HUES48 (cell line): Measurements from ENCODE around the gene ULBP2.

Experiments used
- H3K27ac ChIP-seq: one replicate; pipeline ENCODE4 v1.7.0; 2013; ENCODE audit warnings: low read depth, low read length, inconsistent platforms
- H3K27me3 ChIP-seq: 2 replicates; pipeline ENCODE4 v1.6.1; 2013; ENCODE audit warnings: mild to moderate bottlenecking, low read length; ENCODE audit not compliant: control insufficient read depth, insufficient read depth
- H3K36me3 ChIP-seq: 2 replicates; pipeline ENCODE4 v1.6.1; 2013; ENCODE audit warnings: low read length; ENCODE audit not compliant: control insufficient read depth, insufficient read depth
- H3K4me1 ChIP-seq: 2 replicates; pipeline ENCODE4 v1.6.1; 2013; ENCODE audit warnings: mild to moderate bottlenecking, low read length; ENCODE audit not compliant: control insufficient read depth, insufficient read depth
- H3K4me3 ChIP-seq: 2 replicates; pipeline ENCODE4 v1.5.1; 2013; ENCODE audit warnings: mild to moderate bottlenecking, low read depth, low read length
- H3K9ac ChIP-seq: 2 replicates; pipeline ENCODE4 v1.6.1; 2013; ENCODE audit warnings: mild to moderate bottlenecking, low read depth, low read length, moderate library complexity
- H3K9me3 ChIP-seq: 2 replicates; pipeline ENCODE4 v1.6.1; 2013; ENCODE audit warnings: low read length; ENCODE audit not compliant: control insufficient read depth, insufficient read depth

ULBP2 gene

GRCh38 chr6:149941583-149942460 lies at the start of gene ULBP2:
ULBP2 (plus strand) TSS chr6:149942014; CDS start chr6:149942073, 59 bp downstream.
- H3K27ac ChIP-seq = no peak within 1 kb of the TSS

GRCh38 chr6:149895048-149895590 lies 46.7 kb upstream of the ULBP2 start:
- Histone ChIP-seq H3K4me1 (no peaks in the 10 kb centered on the region), H3K27ac (no peak overlapping the region), H3K9me3 (no peaks in the 10 kb centered on the region), H3K9ac (no peak overlapping the region), H3K27me3 (no peaks in the 10 kb centered on the region), H3K4me3 (no peak overlapping the region), H3K36me3 (no peaks in the 10 kb centered on the region)

More at GRCh38 chr6:149941583-149942460, at the start of gene ULBP2:
- Histone ChIP-seq H3K9me3 (no peaks in the 10 kb centered on the region), H3K36me3 (no peaks in the 10 kb centered on the region), H3K9ac (no peak within 1 kb of the TSS), H3K27me3 (peaks cover 83% of the 10 kb centered on the region), H3K4me1 (peaks cover 7% of the 10 kb centered on the region; the same call in 1 of the 2 replicates), H3K4me3 (peak within 1 kb of the TSS; percentile 63)

GRCh38 chr6:149895833-149896271 lies 46.0 kb upstream of the ULBP2 start:
- H3K4me1 ChIP-seq = no peaks in the 10 kb centered on the region
- H3K9me3 ChIP-seq = no peaks in the 10 kb centered on the region
- H3K27ac ChIP-seq = no peak overlapping the region
- H3K9ac ChIP-seq = no peak overlapping the region
- H3K27me3 ChIP-seq = no peaks in the 10 kb centered on the region
- H3K36me3 ChIP-seq = no peaks in the 10 kb centered on the region
- H3K4me3 ChIP-seq = no peak overlapping the region

- Histone ChIP-seq H3K4me1 (no peaks in the 10 kb centered on the region), H3K4me3 (no peak overlapping the region), H3K27me3 (no peaks in the 10 kb centered on the region), H3K27ac (no peak overlapping the region), H3K9me3 (no peaks in the 10 kb centered on the region), H3K36me3 (no peaks in the 10 kb centered on the region), H3K9ac (no peak overlapping the region)
Observed at GRCh38 chr6:149896491-149896890, 45.3 kb upstream of the ULBP2 start.

- Histone ChIP-seq H3K27me3 (no peaks in the 10 kb centered on the region), H3K9ac (no peak overlapping the region), H3K9me3 (no peaks in the 10 kb centered on the region), H3K4me1 (no peaks in the 10 kb centered on the region), H3K4me3 (no peak overlapping the region), H3K27ac (no peak overlapping the region), H3K36me3 (no peaks in the 10 kb centered on the region)
Observed at GRCh38 chr6:149897015-149897697, 44.7 kb upstream of the ULBP2 start.

GRCh38 chr6:149897855-149898744 lies 43.7 kb upstream of the ULBP2 start, which contains the start of gene RAET1E:
RAET1E (minus strand) TSS chr6:149898113; CDS start chr6:149890901, 7,212 bp downstream.
- no peaks in the 10 kb centered on the region for H3K27me3 ChIP-seq
- H3K4me3 ChIP-seq = no peak within 1 kb of the TSS
- H3K36me3 ChIP-seq = no peaks in the 10 kb centered on the region
- no peaks in the 10 kb centered on the region for H3K4me1 ChIP-seq
- no peak within 1 kb of the TSS for H3K27ac ChIP-seq
- no peak within 1 kb of the TSS for H3K9ac ChIP-seq
- no peaks in the 10 kb centered on the region for H3K9me3 ChIP-seq

- Histone ChIP-seq H3K36me3 (no peaks in the 10 kb centered on the region), H3K27ac (no peak overlapping the region), H3K9ac (no peak overlapping the region), H3K4me1 (no peaks in the 10 kb centered on the region), H3K4me3 (no peak overlapping the region), H3K9me3 (no peaks in the 10 kb centered on the region), H3K27me3 (no peaks in the 10 kb centered on the region)
Observed at GRCh38 chr6:149898966-149899365, 42.8 kb upstream of the ULBP2 start.

GRCh38 chr6:149899486-149899885 lies 42.3 kb upstream of the ULBP2 start:
- Histone ChIP-seq H3K27ac (no peak overlapping the region), H3K9me3 (no peaks in the 10 kb centered on the region), H3K36me3 (no peaks in the 10 kb centered on the region), H3K27me3 (no peaks in the 10 kb centered on the region), H3K4me1 (no peaks in the 10 kb centered on the region), H3K9ac (no peak overlapping the region), H3K4me3 (no peak overlapping the region)

GRCh38 chr6:149899926-149900619 lies 41.7 kb upstream of the ULBP2 start:
- Histone ChIP-seq H3K4me1 (no peaks in the 10 kb centered on the region), H3K27me3 (no peaks in the 10 kb centered on the region), H3K9ac (no peak overlapping the region), H3K36me3 (no peaks in the 10 kb centered on the region), H3K27ac (no peak overlapping the region), H3K4me3 (no peak overlapping the region), H3K9me3 (no peaks in the 10 kb centered on the region)
